Renal pelvis (tissue), 4 donors: ENCODE data around the gene IWS1. TPM values are rescaled to one million over a fixed set of nuclear protein-coding genes. Genes with fewer than 3 reads are reported as not detected.

ENCODE experiments used
- DNase-seq: peaks from one replicate; pipeline ENCODE4 v3.0.0-alpha.2; 2013
- polyA plus RNA-seq, 3 donors: library from polyadenylated mRNA; unstranded; fragments of 120-200 nt; gene quantifications; one replicate each; pipeline ENCODE4 v1.2.1, GENCODE V29; 2013; ENCODE audit not compliant: insufficient read length in 3 of 3

IWS1 gene
- polyA plus RNA-seq, 3 donors: 64.0 to 77.2 (median 67.8) TPM

GRCh38 chr2:127506510-127506909 lies 19.8 kb downstream of the IWS1 start:
- DNase-seq: no peak

- no peak for DNase-seq
Observed at GRCh38 chr2:127504552-127505430, 21.5 kb downstream of the IWS1 start.

- no peak for DNase-seq
Observed at GRCh38 chr2:127503491-127503890, 22.8 kb downstream of the IWS1 start.

- no peak for DNase-seq
Observed at GRCh38 chr2:127498386-127498785, 27.9 kb downstream of the IWS1 start.

GRCh38 chr2:127490283-127490682 lies 36.0 kb downstream of the IWS1 start:
- no peak for DNase-seq

- DNase-seq: no peak
Observed at GRCh38 chr2:127486247-127487058, 39.8 kb downstream of the IWS1 start.

GRCh38 chr2:127485694-127486071 lies 40.6 kb downstream of the IWS1 start:
- no peak for DNase-seq

GRCh38 chr2:127485051-127485693 lies 41.1 kb downstream of the IWS1 start:
- DNase-seq: no peak

GRCh38 chr2:127482031-127482430 lies 44.3 kb downstream of the IWS1 start:
- DNase-seq: no peak

GRCh38 chr2:127479866-127480743 lies 46.2 kb downstream of the IWS1 start:
- DNase-seq: no peak

- DNase-seq: peak; percentile 71
Observed at GRCh38 chr2:127479219-127479825, 47.0 kb downstream of the IWS1 start.

GRCh38 chr2:127475788-127476187 lies 50.5 kb downstream of the IWS1 start:
- DNase-seq: no peak

GRCh38 chr2:127472268-127472667 lies 54.0 kb downstream of the IWS1 start:
- no peak for DNase-seq

- no peak for DNase-seq
Observed at GRCh38 chr2:127471286-127471988, 54.9 kb downstream of the IWS1 start.

GRCh38 chr2:127469974-127470373 lies 56.3 kb downstream of the IWS1 start:
- no peak for DNase-seq

- no peak for DNase-seq
Observed at GRCh38 chr2:127469051-127469450, 57.2 kb downstream of the IWS1 start.

- no peak for DNase-seq
Observed at GRCh38 chr2:127465258-127465657, 61.0 kb downstream of the IWS1 start.

GRCh38 chr2:127464470-127465257 lies 61.6 kb downstream of the IWS1 start:
- DNase-seq: no peak
